ENCODE data around the gene LST1.
A peak's percentile ranks its signal among the peaks of the same experiment; 100 is the strongest.

Gene LST1

GRCh38 chr6:31567531-31568370 is 18.3 kb upstream of the LST1 start:
- DNase-seq (ENCODE audit: extremely low spot score): no peak
- POLR2A ChIA-PET: interaction anchor here (1.7 to 1.8 kb wide), 2 partner anchors 9 kb away, joined by 6 to 9 read pairs; no protein-coding TSS in a partner anchor
- CTCF ChIA-PET: interaction anchor here (0.9 to 54.8 kb wide), 7 partner anchors 9 to 85 kb away, joined by 3 to 2725 read pairs (median 4); partner anchors contain the start of genes BAG6, LST1, LTB and NCR3
- TF ChIP-seq, protein P1, sequence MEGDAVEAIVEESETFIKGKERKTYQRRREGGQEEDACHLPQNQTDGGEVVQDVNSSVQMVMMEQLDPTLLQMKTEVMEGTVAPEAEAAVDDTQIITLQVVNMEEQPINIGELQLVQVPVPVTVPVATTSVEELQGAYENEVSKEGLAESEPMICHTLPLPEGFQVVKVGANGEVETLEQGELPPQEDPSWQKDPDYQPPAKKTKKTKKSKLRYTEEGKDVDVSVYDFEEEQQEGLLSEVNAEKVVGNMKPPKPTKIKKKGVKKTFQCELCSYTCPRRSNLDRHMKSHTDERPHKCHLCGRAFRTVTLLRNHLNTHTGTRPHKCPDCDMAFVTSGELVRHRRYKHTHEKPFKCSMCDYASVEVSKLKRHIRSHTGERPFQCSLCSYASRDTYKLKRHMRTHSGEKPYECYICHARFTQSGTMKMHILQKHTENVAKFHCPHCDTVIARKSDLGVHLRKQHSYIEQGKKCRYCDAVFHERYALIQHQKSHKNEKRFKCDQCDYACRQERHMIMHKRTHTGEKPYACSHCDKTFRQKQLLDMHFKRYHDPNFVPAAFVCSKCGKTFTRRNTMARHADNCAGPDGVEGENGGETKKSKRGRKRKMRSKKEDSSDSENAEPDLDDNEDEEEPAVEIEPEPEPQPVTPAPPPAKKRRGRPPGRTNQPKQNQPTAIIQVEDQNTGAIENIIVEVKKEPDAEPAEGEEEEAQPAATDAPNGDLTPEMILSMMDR (IDR thresholded peaks at IDR 0.05; ENCODE audit: control extremely low read depth, extremely low read depth, low read depth, missing control alignments): no peak

- peak; percentile 74 for DNase-seq (ENCODE audit: extremely low spot score)
- POLR2A ChIA-PET: interaction anchor here (1.7 to 1.8 kb wide), 2 partner anchors 8 to 9 kb away, joined by 6 to 9 read pairs; no protein-coding TSS in a partner anchor
- CTCF ChIA-PET: interaction anchor here (0.9 to 54.8 kb wide), 7 partner anchors 10 to 85 kb away, joined by 3 to 2725 read pairs (median 4); partner anchors contain the start of genes BAG6, LST1, LTB and NCR3
- TF ChIP-seq, protein P1 (IDR thresholded peaks at IDR 0.05; ENCODE audit: control extremely low read depth, extremely low read depth, low read depth, missing control alignments): no peak
Measured at GRCh38 chr6:31568537-31568961, 17.5 kb upstream of the LST1 start.

GRCh38 chr6:31569861-31570536 is 16.1 kb upstream of the LST1 start:
- CTCF ChIA-PET: interaction anchor here (0.6 to 54.8 kb wide), 4 partner anchors 12 to 23 kb away, joined by 3 to 2725 read pairs (median 22); partner anchors contain the start of genes ATP6V1G2, LST1, LTB and NCR3
- no peak for DNase-seq (ENCODE audit: extremely low spot score)
- TF ChIP-seq, protein P1 (IDR thresholded peaks at IDR 0.05; ENCODE audit: control extremely low read depth, extremely low read depth, low read depth, missing control alignments): no peak
- POLR2A ChIA-PET: interaction anchor here (0.7 to 1.9 kb wide), 3 partner anchors 10 to 106 kb away, joined by 3 to 11 read pairs (median 7); no protein-coding TSS in a partner anchor

DNA sequence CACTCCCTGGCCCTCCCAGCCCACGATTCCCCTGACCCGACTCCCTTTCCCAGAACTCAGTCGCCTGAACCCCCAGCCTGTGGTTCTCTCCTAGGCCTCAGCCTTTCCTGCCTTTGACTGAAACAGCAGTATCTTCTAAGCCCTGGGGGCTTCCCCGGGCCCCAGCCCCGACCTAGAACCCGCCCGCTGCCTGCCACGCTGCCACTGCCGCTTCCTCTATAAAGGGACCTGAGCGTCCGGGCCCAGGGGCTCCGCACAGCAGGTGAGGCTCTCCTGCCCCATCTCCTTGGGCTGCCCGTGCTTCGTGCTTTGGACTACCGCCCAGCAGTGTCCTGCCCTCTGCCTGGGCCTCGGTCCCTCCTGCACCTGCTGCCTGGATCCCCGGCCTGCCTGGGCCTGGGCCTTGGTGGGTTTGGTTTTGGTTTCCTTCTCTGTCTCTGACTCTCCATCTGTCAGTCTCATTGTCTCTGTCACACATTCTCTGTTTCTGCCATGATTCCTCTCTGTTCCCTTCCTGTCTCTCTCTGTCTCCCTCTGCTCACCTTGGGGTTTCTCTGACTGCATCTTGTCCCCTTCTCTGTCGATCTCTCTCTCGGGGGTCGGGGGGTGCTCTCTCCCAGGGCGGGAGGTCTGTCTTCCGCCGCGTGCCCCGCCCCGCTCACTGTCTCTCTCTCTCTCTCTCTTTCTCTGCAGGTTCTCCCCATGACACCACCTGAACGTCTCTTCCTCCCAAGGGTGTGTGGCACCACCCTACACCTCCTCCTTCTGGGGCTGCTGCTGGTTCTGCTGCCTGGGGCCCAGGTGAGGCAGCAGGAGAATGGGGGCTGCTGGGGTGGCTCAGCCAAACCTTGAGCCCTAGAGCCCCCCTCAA is 13.8 kb upstream of the LST1 start, which contains the start of gene LTA:
LTA (plus strand) TSS at position 249 of the 871 bp plus-strand sequence; CDS start at position 703, 454 bp downstream.
- DNase-seq (ENCODE audit: extremely low spot score): peak; percentile 67
- TF ChIP-seq, protein P1 (IDR thresholded peaks at IDR 0.05; ENCODE audit: control extremely low read depth, extremely low read depth, low read depth, missing control alignments): no peak
- ChIA-PET CTCF (interaction anchor here (1.1 to 54.8 kb wide), 6 partner anchors 8 to 79 kb away, joined by 3 to 2725 read pairs (median 22); partner anchors contain the start of genes ATP6V1G2, DDX39B, LST1 and LTA), POLR2A (interaction anchor here (1.0 kb wide), 1 partner anchor 31 kb away, joined by 3 read pairs; the partner anchor contains the start of gene DDX39B)

GRCh38 chr6:31573239-31574105 is 12.6 kb upstream of the LST1 start:
- CTCF ChIA-PET: interaction anchor here (2.5 to 54.8 kb wide), 3 partner anchors 9 to 196 kb away, joined by 7 to 2725 read pairs (median 2725); partner anchors contain the start of genes ATP6V1G2, DDX39B, LST1 and LTA
- no peak for DNase-seq (ENCODE audit: extremely low spot score)
- TF ChIP-seq, protein P1 (IDR thresholded peaks at IDR 0.05; ENCODE audit: control extremely low read depth, extremely low read depth, low read depth, missing control alignments): no peak
- POLR2A ChIA-PET: interaction anchor here (0.6 to 7.0 kb wide), 3 partner anchors 10 to 32 kb away, joined by 6 to 94 read pairs (median 10); partner anchors contain the start of gene DDX39B

Data from GM10248 (cell line).